Natural killer cell (primary cell): ENCODE measurements around the gene RPL10. TPM values are rescaled to one million over a fixed set of nuclear protein-coding genes. Genes with fewer than 3 reads are reported as not detected.
"Not testable (repeated sequence)": the region's sequence is repeated elsewhere in the genome, so short reads cannot be mapped to it uniquely, and the experiment has no call there.

Source experiments
- ATAC-seq, 3 donors: fragments of 150-1000 bp in 2 of 3; fragments of 200-7000 bp in 1 of 3; cut with Tn5 transposase; 1 replicate in 1 of 3; 2 replicates in 2 of 3; pipeline ENCODE4 v1.10.0; 2021; ENCODE audit warnings: mild to moderate bottlenecking in 2 of 3, moderate library complexity in 2 of 3
- DNase-seq, 2 donors: peaks; one replicate each; pipeline versions ENCODE4 v3.0.0 to v3.0.0-alpha.2; 2013 to 2021; ENCODE audit warnings: mixed read lengths in 1 of 2
- H3K27ac ChIP-seq: one replicate; pipeline ENCODE4 v1.5.1; 2013; ENCODE audit warnings: mild to moderate bottlenecking, low read length
- H3K27me3 ChIP-seq: one replicate; pipeline ENCODE4 v1.6.1; 2013; ENCODE audit warnings: low read length; ENCODE audit not compliant: control insufficient read depth, insufficient read depth
- H3K36me3 ChIP-seq: one replicate; pipeline ENCODE4 v1.6.1; 2013; ENCODE audit warnings: low read length; ENCODE audit not compliant: control insufficient read depth, insufficient read depth
- H3K4me1 ChIP-seq: one replicate; pipeline ENCODE4 v1.6.1; 2013; ENCODE audit warnings: low read length; ENCODE audit not compliant: control insufficient read depth, insufficient read depth
- H3K4me3 ChIP-seq: one replicate; pipeline ENCODE4 v1.5.1; 2013; ENCODE audit warnings: low read length
- H3K9me3 ChIP-seq: one replicate; pipeline ENCODE4 v1.6.1; 2013; ENCODE audit warnings: low read length; ENCODE audit not compliant: control insufficient read depth, insufficient read depth
- H3K27ac Mint-ChIP-seq, 2 donors: one replicate each; pipeline ENCODE4 v1.8.0; 2022; ENCODE audit warnings: mild to moderate bottlenecking in 2 of 2, mixed read lengths in 2 of 2, moderate library complexity in 1 of 2
- H3K27me3 Mint-ChIP-seq, 2 donors: one replicate each; pipeline ENCODE4 v1.8.0; 2022; ENCODE audit warnings: low read depth in 2 of 2, mixed read lengths in 2 of 2
- H3K36me3 Mint-ChIP-seq: one replicate; pipeline ENCODE4 v1.8.0; 2022; ENCODE audit warnings: mixed read lengths
- H3K4me1 Mint-ChIP-seq, 2 donors: one replicate each; pipeline ENCODE4 v1.8.0; 2022; ENCODE audit warnings: mixed read lengths in 2 of 2
- H3K4me3 Mint-ChIP-seq: one replicate; pipeline ENCODE4 v1.8.0; 2022; ENCODE audit warnings: mild to moderate bottlenecking, moderate library complexity, mixed read lengths
- H3K9me3 Mint-ChIP-seq, 2 donors: one replicate each; pipeline ENCODE4 v1.8.0; 2022; ENCODE audit warnings: mixed read lengths in 2 of 2
- WGBS: methylation state at CpG from one replicate; pipeline ENCODE4 v1.1.7; 2013; ENCODE audit warnings: missing lambda C conversion rate; ENCODE audit not compliant: insufficient coverage; 5-methylcytosine and 5-hydroxymethylcytosine counted together
- intact Hi-C: fragments of 100-400 bp; cut with micrococcal nuclease; formaldehyde crosslinking; loops from one replicate; pipeline ENCODE4 v1.14.2; 2022
- total RNA-seq, 4 donors: library from RNA; stranded (reverse); fragments of 120-200 nt in 1 of 4; gene quantifications; one replicate each; pipeline versions ENCODE4 v1.2.3 to v1.2.4, GENCODE V29; 2013 to 2022
- TF ChIP-seq, protein P1 (sequence below): fragments of 200-600 bp; IDR thresholded peaks from one replicate; pipeline ENCODE4 v1.8.0; 2022; ENCODE audit warnings: antibody characterized with exemption

Gene RPL10
- total RNA-seq, 3 donors from 2014 or later (not counting 1 experiment from before 2014, with no cell fraction given) = 2,249 to 2,456 (median 2,324) TPM

DNA sequence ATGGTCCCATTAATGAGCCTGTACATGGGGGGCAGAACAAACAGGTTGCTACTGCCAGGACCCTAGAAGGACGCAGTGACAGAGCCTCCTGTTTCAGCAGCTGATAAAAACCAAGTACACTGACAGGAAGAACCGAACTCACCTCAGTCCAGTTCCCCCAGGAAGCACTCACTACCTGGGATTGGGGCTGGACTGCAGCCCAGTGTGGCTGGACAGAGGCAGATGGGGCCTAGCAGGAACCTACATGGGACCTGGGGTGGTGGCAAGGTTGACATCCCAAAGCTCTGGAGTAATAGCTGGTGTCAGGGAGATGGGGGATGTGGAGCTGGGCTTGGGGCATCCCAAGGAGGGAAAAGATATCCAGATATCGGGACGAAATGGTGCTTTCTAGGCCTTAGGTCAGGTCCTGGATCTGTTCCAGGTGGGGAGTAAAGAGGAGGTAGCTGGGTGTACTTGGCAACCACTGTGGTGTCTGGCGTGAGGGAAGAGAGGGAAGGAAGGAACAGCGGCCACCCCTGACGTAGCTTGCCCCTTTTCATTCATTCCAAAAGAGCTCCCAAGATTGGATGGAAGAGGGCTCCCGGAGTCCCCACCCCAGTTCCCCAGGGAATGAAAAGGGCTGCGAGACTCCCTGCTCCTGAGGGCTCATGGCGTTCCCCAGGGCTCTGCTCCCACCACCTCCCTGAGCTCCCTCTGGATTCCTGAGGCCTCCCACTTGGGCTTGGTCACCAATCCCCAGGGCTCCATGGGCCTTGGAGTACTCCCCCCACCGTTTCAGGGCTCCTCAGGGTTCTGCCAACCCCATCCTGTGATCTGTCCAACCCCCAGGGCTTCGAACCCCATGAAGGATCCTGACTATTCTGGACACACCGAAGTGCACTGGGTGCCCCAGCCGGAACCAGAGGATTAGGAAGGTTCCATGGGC, 14.6 kb upstream of the RPL10 start:
- intact Hi-C loops = no loop called here

DNA sequence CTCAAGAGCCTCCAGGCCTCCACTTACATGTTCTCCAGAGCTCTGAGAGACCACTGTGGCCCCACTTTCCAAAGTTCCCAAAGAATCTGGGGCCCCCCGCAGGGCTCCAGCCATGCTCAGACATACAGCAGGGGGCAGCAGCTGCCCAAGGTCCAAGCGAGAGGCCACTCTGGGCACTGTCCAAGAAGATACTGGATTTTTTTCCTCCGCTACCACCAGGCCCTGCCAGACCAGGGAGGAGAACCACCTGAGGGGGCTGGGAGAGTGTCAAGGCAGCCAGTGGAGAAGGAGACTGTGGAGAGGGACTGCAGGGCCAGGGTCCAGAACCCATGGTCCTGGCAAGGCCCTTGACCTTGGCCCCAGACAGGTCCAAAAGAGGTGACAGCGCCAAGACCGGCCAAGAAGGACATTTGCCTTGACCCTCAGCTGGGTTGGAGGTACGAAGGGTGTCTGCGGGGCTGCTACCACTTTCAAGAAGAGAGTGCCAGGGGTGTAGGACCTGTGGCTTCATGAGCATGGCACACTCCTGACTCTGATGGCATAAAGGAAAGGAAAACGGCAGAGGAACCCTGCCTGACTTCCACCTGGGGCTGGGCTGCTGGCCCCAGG, 13.8 kb upstream of the RPL10 start:
- H3K4me1 Mint-ChIP-seq = peaks cover 11 to 12% of the 10 kb centered on the region in 2 donors
- TF ChIP-seq, protein P1, sequence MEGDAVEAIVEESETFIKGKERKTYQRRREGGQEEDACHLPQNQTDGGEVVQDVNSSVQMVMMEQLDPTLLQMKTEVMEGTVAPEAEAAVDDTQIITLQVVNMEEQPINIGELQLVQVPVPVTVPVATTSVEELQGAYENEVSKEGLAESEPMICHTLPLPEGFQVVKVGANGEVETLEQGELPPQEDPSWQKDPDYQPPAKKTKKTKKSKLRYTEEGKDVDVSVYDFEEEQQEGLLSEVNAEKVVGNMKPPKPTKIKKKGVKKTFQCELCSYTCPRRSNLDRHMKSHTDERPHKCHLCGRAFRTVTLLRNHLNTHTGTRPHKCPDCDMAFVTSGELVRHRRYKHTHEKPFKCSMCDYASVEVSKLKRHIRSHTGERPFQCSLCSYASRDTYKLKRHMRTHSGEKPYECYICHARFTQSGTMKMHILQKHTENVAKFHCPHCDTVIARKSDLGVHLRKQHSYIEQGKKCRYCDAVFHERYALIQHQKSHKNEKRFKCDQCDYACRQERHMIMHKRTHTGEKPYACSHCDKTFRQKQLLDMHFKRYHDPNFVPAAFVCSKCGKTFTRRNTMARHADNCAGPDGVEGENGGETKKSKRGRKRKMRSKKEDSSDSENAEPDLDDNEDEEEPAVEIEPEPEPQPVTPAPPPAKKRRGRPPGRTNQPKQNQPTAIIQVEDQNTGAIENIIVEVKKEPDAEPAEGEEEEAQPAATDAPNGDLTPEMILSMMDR = no peak
- H3K4me3 Mint-ChIP-seq = peak overlapping the region; percentile 35
- H3K36me3 Mint-ChIP-seq = no peaks in the 10 kb centered on the region
- no peaks in the 10 kb centered on the region for H3K9me3 Mint-ChIP-seq
- peak overlapping the region; percentile 48 to 80 for H3K27ac Mint-ChIP-seq
- H3K27me3 Mint-ChIP-seq = no peaks in the 10 kb centered on the region
- DNase-seq = no peak
- no peaks in the 10 kb centered on the region for H3K9me3 ChIP-seq
- H3K4me1 ChIP-seq = peaks cover 16% of the 10 kb centered on the region
- no peaks in the 10 kb centered on the region for H3K27me3 ChIP-seq
- no peak for ATAC-seq
- WGBS = 74% methylated on average over 7 of the region's 8 CpGs
- peaks cover 6% of the 10 kb centered on the region for H3K36me3 ChIP-seq
- intact Hi-C loops = no loop called here
- H3K4me3 ChIP-seq = no peak overlapping the region
- no peak overlapping the region for H3K27ac ChIP-seq

More for the DNA sequence above, 14.6 kb upstream of the RPL10 start:
- DNase-seq (no peak), ATAC-seq (no peak)
- no peak overlapping the region for H3K27ac ChIP-seq
- Mint-ChIP-seq H3K36me3 (no peaks in the 10 kb centered on the region), H3K9me3 (no peaks in the 10 kb centered on the region), H3K27ac (peak overlapping the region; percentile 48 to 80), H3K4me1 (peaks cover 11 to 12% of the 10 kb centered on the region in 2 donors), H3K4me3 (no peak overlapping the region), H3K27me3 (no peaks in the 10 kb centered on the region)
- H3K36me3 ChIP-seq = peaks cover 6% of the 10 kb centered on the region
- WGBS = 89% methylated on average over 9 of the region's 14 CpGs
- TF ChIP-seq, protein P1 = no peak
- H3K27me3 ChIP-seq = no peaks in the 10 kb centered on the region
- H3K4me3 ChIP-seq = no peak overlapping the region
- H3K9me3 ChIP-seq = no peaks in the 10 kb centered on the region
- H3K4me1 ChIP-seq = peaks cover 16% of the 10 kb centered on the region

DNA sequence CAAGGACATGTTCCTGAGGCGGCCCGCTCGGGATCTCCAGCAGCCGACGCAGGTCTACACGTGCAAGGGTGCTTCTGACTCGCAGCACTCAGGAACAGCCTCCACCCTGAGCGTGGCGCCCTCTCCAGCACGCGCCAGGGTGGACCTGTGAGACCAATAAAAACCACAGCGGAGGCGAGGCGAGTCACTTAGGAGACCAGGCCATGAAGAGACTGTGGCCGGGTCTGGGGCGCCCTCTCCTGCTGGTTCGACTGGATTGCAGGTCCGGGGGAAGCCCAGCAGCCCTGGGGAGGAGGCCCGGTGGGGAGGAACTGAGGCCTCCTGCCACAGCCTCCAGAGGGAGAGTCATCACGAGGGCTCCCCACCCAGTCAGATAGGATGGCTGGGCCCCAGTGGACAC, 10.1 kb upstream of the RPL10 start:
- intact Hi-C loops, H3K27ac Mint-ChIP-seq, H3K4me1 ChIP-seq, H3K9me3 Mint-ChIP-seq, H3K9me3 ChIP-seq, H3K36me3 ChIP-seq, H3K4me3 ChIP-seq, DNase-seq, H3K27me3 ChIP-seq, H3K27me3 Mint-ChIP-seq, H3K36me3 Mint-ChIP-seq, H3K27ac ChIP-seq, H3K4me1 Mint-ChIP-seq, H3K4me3 Mint-ChIP-seq: not testable (repeated sequence)
- WGBS = no CpG with 5 or more reads among the region's 20 CpGs
- ATAC-seq = peak; percentile 41 to 67 (median 53)

DNA sequence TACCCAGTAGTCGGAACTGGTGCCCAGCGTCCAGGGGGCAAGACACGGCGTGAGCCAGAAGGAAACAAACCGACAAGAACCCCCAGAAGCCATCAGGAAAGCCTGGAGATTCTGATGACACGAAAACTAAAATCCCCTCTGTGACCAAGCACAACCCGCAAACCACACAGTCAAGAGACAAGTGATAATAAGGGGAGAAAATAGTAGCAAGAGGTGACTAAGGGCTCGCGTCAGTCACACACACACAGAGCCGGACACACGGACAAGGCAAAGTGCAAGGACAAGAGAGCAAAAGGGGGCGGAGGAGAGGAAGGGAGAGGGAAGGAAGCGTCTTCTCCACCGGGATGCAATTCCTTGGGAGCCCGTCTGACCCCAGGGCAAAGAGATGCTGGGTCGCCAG, 9.5 kb upstream of the RPL10 start:
- H3K4me3 Mint-ChIP-seq, H3K27me3 Mint-ChIP-seq, H3K4me1 ChIP-seq, H3K27ac ChIP-seq, H3K27ac Mint-ChIP-seq, DNase-seq, H3K9me3 Mint-ChIP-seq, intact Hi-C loops, H3K4me3 ChIP-seq, H3K36me3 Mint-ChIP-seq, H3K9me3 ChIP-seq, H3K27me3 ChIP-seq, H3K36me3 ChIP-seq, H3K4me1 Mint-ChIP-seq: not testable (repeated sequence)
- WGBS = no CpG with 5 or more reads among the region's 16 CpGs
- peak; percentile 16 to 28 (median 27) for ATAC-seq

DNA sequence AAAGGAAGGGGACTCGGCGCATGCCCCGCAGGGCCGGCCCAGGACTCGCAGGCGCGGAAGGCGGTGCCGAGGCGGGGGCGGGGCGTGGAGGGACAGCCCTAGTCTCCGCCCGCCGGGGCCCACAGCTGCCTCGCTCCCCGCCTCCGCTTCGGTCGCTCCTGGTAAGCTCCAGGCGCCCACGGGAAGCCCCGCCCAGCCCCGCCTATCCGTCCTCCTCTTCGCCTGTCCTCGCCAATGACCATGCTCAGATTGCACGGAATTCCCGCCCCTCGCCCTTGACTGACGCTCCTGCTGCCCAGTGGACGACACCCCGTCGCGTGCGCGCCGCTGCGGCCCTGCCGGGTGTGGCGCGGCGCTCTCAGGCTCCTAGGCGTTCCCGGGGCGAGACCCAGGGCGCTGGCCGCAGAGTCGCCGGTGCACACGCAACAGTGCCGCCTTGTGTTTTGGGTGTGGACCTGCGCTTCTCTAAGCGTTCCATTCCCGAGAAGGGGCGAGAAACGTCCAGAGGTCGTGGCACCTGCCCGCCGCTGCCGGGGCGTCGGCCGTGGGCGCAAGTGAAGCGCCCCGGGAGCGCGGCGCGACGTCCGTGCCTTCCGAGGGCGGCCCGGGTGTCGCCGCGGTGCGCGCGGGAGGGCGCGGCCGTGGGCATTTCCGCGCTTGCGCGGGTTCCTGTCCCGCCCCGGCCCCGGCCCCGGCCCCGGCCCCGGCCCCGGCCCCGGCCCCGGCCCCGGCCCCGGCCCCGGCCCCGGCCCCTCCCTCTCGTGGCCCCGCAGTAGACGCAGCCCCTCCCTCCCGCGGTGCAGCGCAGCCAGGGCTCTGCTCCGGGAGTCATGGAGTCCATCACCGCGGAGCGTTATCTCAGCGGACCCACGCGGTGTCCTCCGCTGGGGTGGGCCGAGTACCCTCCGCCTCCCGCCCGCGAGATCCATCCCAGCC, 8.1 kb upstream of the RPL10 start:
- H3K27me3 ChIP-seq, H3K4me1 Mint-ChIP-seq, H3K4me1 ChIP-seq, H3K36me3 Mint-ChIP-seq, H3K36me3 ChIP-seq, H3K4me3 Mint-ChIP-seq, H3K9me3 Mint-ChIP-seq, H3K4me3 ChIP-seq, H3K27me3 Mint-ChIP-seq, H3K27ac Mint-ChIP-seq, H3K9me3 ChIP-seq: not testable (repeated sequence)
- peak; percentile 63 to 84 (median 64) for ATAC-seq
- peak overlapping the region; percentile 61 for H3K27ac ChIP-seq
- DNase-seq = peak in 1 of 2 donors; percentile 40
- WGBS = 0% methylated on average over 8 of the region's 121 CpGs
- intact Hi-C loops = loop anchor here (10.0 kb wide), 1 partner anchor 45 kb away; no protein-coding TSS in a partner anchor

DNA sequence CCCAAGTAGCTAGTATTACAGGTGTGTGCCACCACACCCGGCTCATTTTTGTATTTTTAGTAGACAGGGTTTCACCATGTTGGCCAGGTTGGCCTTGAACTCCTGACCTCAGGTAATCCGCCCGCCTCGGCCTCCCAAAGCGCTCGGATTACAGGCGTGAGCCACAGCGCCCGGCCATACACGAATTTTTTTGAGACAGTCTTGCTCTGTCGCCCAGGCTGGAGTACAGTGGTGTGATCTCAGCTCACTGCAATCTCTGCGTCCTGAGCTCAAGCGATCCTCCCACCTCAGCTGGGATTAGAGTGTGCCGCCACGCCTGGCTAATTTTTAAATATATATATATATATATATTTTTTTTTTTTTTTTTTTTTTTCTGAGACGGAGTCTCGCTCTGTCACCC, 1.8 kb upstream of the RPL10 start:
- not testable (repeated sequence) for ATAC-seq, H3K27me3 Mint-ChIP-seq, H3K27me3 ChIP-seq, H3K27ac ChIP-seq, H3K9me3 ChIP-seq, H3K36me3 Mint-ChIP-seq, H3K4me3 Mint-ChIP-seq, H3K9me3 Mint-ChIP-seq, H3K27ac Mint-ChIP-seq, H3K4me3 ChIP-seq
- 95% methylated on average over 12 of the region's 17 CpGs for WGBS
- DNase-seq = peak in 1 of 2 donors; percentile 2
- H3K4me1 ChIP-seq = peaks cover 25% of the 10 kb centered on the region
- intact Hi-C loops = loop anchor here (5.0 to 10.0 kb wide), 3 partner anchors 46 to 136 kb away; partner anchors contain the start of gene FAM50A
- H3K36me3 ChIP-seq = peaks cover 21% of the 10 kb centered on the region
- peaks cover 14 to 19% of the 10 kb centered on the region in 2 donors for H3K4me1 Mint-ChIP-seq
